ENCODE measurements around the gene GRIK3.

Gene GRIK3

DNA sequence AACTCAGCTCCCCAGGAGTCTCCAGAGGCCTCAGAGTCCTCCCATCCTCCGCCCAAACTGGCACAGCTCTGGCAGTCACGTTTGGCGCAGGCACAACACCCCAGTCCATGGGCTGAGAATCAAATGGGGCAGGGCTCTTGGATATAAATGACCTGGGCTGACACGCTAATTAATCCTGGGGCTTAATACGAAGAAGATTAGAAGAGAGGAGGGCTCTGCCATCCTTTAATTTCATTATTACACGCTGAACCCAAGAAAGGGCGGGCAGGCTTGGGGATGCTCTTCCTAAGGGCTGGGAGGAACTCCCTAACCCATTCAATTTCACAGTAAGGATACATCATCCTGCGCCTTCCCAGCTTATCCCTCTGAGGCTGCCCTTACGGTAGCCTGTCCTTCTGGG is 2.4 kb downstream of the GRIK3 start:
- peaks cover 79% of the 10 kb centered on the region for H3K27me3 ChIP-seq (ENCODE audit: insufficient read depth, insufficient read length)
- peaks cover 44% of the 10 kb centered on the region for H3K4me1 ChIP-seq (ENCODE audit: insufficient read depth, insufficient read length)
- no peaks in the 10 kb centered on the region for H3K9me3 ChIP-seq (ENCODE audit: insufficient read depth, low read length)
- peak overlapping the region; percentile 86 for H3K9ac ChIP-seq (ENCODE audit: insufficient read length, low read depth)
- DNase-seq (ENCODE audit: low read depth, low spot score), result no peak
- H3K36me3 ChIP-seq (ENCODE audit: insufficient read depth, insufficient read length, low read length), result no peaks in the 10 kb centered on the region
- no peak for TF ChIP-seq YY1 (IDR thresholded peaks at IDR 0.05; ENCODE audit: insufficient read depth, insufficient read length)
- TF ChIP-seq ZNF274 (IDR thresholded peaks at IDR 0.05; ENCODE audit: low read depth, low read length), result no peak
- no peak for TF ChIP-seq SUZ12 (IDR thresholded peaks at IDR 0.05; ENCODE audit: extremely low read depth, insufficient read depth, insufficient read length)
- no peak overlapping the region for H3K4me3 ChIP-seq (ENCODE audit: insufficient read length, low read depth)

DNA sequence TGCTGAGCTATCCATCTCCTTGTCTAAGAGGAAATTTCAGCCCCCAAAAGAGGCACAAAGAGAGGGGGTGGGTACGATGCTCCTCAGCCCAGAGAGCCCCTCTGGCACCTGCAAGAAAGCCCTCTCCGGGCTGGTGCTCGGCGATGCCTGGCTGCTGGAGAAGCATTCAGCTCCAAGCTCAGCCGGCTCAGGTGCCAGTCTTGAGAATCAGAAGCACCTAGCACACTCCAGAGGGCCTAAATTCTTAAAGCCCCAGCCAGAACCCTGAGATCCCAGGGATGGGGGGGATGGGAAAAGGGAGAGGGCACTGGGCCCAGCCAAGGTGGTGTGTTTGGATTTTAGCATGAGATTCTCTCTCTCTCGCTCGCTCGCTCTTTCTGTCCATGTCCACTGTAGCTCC is 2.9 kb downstream of the GRIK3 start:
- TF ChIP-seq ZNF274 (IDR thresholded peaks at IDR 0.05; ENCODE audit: low read depth, low read length) (no peak), YY1 (IDR thresholded peaks at IDR 0.05; ENCODE audit: insufficient read depth, insufficient read length) (no peak), SUZ12 (IDR thresholded peaks at IDR 0.05; ENCODE audit: extremely low read depth, insufficient read depth, insufficient read length) (no peak)
- H3K4me3 ChIP-seq (ENCODE audit: insufficient read length, low read depth), result no peak overlapping the region
- no peaks in the 10 kb centered on the region for H3K9me3 ChIP-seq (ENCODE audit: insufficient read depth, low read length)
- no peak overlapping the region for H3K9ac ChIP-seq (ENCODE audit: insufficient read length, low read depth)
- DNase-seq (ENCODE audit: low read depth, low spot score), result no peak
- H3K27me3 ChIP-seq (ENCODE audit: insufficient read depth, insufficient read length), result peaks cover 79% of the 10 kb centered on the region
- peaks cover 40% of the 10 kb centered on the region for H3K4me1 ChIP-seq (ENCODE audit: insufficient read depth, insufficient read length)
- no peaks in the 10 kb centered on the region for H3K36me3 ChIP-seq (ENCODE audit: insufficient read depth, insufficient read length, low read length)

DNA sequence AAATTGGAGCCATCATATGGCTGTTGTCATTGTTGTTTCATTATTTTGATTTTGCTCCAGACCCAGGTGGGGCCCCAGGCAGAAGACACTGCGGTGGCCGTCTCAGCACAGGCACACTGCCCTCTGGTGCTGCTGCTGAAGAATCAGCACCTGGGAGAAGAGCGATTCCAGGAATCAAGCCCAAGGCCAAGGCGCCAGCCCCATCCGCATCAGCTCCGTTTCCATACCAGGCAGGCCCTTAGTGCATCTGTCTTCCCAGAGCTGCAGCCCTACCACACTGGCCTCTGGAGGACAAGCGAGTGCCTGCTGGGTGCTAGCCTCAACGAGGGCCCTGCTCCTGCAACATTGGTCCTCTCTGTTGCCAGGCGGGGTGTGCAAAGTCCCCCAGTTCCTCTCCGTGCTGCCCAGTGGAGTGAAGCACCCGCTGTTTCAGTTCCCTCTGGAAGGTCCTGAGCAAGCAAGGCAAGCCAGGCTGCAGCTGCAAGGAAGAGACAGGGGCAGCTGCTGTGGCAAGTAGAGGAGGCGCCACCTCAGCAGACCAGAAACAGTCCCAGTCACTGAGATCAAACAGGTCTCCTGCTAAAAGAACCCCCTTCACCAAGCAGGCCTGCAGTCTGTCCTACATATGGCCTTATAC is 5.2 kb downstream of the GRIK3 start:
- Histone ChIP-seq H3K36me3 (ENCODE audit: insufficient read depth, insufficient read length, low read length) (no peaks in the 10 kb centered on the region), H3K4me1 (ENCODE audit: insufficient read depth, insufficient read length) (peaks cover 27% of the 10 kb centered on the region), H3K9ac (ENCODE audit: insufficient read length, low read depth) (peak overlapping the region; percentile 33), H3K27me3 (ENCODE audit: insufficient read depth, insufficient read length) (peaks cover 60% of the 10 kb centered on the region), H3K4me3 (ENCODE audit: insufficient read length, low read depth) (no peak overlapping the region), H3K9me3 (ENCODE audit: insufficient read depth, low read length) (no peaks in the 10 kb centered on the region)
- DNase-seq (ENCODE audit: low read depth, low spot score), result no peak
- TF ChIP-seq SUZ12 (IDR thresholded peaks at IDR 0.05; ENCODE audit: extremely low read depth, insufficient read depth, insufficient read length), result no peak
- no peak for TF ChIP-seq ZNF274 (IDR thresholded peaks at IDR 0.05; ENCODE audit: low read depth, low read length)
- no peak for TF ChIP-seq YY1 (IDR thresholded peaks at IDR 0.05; ENCODE audit: insufficient read depth, insufficient read length)

DNA sequence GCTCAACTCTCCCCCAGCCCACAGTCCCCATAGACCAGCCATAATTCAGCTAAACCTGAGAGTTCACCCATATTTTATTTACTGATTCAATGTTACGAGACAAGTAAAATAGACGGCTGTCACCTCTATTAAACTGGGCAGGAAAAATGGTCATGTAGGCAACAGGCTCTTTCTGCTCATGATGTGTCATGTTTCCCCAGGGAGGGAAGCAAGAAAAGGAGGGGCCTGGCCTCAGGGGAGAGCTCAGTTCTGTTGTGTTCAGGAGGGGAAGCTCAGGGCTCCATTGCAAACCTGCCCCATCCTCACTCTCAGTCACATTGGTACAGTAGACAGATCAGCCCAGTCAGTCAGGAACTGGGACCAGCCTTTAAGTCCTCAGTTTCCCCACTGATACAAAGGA is 12.8 kb downstream of the GRIK3 start:
- TF ChIP-seq ZNF274 (IDR thresholded peaks at IDR 0.05; ENCODE audit: low read depth, low read length) (no peak), SUZ12 (IDR thresholded peaks at IDR 0.05; ENCODE audit: extremely low read depth, insufficient read depth, insufficient read length) (no peak), YY1 (IDR thresholded peaks at IDR 0.05; ENCODE audit: insufficient read depth, insufficient read length) (no peak)
- H3K4me3 ChIP-seq (ENCODE audit: insufficient read length, low read depth), result no peak overlapping the region
- no peaks in the 10 kb centered on the region; the same call in 1 of the 2 replicates for H3K9me3 ChIP-seq (ENCODE audit: insufficient read depth, low read length)
- DNase-seq (ENCODE audit: low read depth, low spot score), result no peak
- H3K9ac ChIP-seq (ENCODE audit: insufficient read length, low read depth), result no peak overlapping the region
- no peaks in the 10 kb centered on the region for H3K4me1 ChIP-seq (ENCODE audit: insufficient read depth, insufficient read length)
- no peaks in the 10 kb centered on the region for H3K36me3 ChIP-seq (ENCODE audit: insufficient read depth, insufficient read length, low read length)
- H3K27me3 ChIP-seq (ENCODE audit: insufficient read depth, insufficient read length), result no peaks in the 10 kb centered on the region

DNA sequence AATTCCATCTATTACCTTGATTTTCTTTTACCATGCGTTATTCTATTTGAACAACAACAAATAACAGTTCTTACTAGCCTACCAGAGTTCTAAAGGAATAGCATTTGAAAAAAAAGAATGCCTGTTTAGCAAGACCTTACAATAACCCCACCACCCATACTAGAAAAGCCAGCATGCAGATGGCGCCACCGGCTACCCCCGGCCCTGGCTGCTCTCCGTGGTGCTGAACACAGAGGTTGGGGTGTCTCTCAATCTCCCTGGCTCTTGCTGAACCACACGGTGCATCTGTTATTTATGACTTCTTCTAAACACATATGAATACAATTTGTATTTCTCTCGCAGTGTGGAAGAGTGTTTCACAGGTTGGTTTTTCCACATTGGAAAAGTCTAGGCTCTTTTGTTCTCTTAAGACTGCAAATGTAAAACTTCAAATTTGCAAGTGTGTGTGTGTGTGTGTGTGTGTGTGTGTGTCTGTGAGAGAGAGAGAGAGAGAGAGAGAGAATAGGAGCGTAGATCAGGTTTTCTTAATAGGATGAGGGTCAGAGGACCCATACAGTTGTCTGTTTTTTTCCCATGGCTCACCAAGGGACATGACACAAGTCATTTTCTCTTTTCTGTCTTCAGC is 13.6 kb downstream of the GRIK3 start:
- Histone ChIP-seq H3K36me3 (ENCODE audit: insufficient read depth, insufficient read length, low read length) (no peaks in the 10 kb centered on the region), H3K27me3 (ENCODE audit: insufficient read depth, insufficient read length) (no peaks in the 10 kb centered on the region), H3K4me3 (ENCODE audit: insufficient read length, low read depth) (no peak overlapping the region), H3K9ac (ENCODE audit: insufficient read length, low read depth) (no peak overlapping the region), H3K9me3 (ENCODE audit: insufficient read depth, low read length) (no peaks in the 10 kb centered on the region; the same call in 1 of the 2 replicates), H3K4me1 (ENCODE audit: insufficient read depth, insufficient read length) (no peaks in the 10 kb centered on the region)
- DNase-seq (ENCODE audit: low read depth, low spot score), result peak; percentile 77
- TF ChIP-seq ZNF274 (IDR thresholded peaks at IDR 0.05; ENCODE audit: low read depth, low read length) (no peak), SUZ12 (IDR thresholded peaks at IDR 0.05; ENCODE audit: extremely low read depth, insufficient read depth, insufficient read length) (no peak), YY1 (IDR thresholded peaks at IDR 0.05; ENCODE audit: insufficient read depth, insufficient read length) (peak; percentile 22)

DNA sequence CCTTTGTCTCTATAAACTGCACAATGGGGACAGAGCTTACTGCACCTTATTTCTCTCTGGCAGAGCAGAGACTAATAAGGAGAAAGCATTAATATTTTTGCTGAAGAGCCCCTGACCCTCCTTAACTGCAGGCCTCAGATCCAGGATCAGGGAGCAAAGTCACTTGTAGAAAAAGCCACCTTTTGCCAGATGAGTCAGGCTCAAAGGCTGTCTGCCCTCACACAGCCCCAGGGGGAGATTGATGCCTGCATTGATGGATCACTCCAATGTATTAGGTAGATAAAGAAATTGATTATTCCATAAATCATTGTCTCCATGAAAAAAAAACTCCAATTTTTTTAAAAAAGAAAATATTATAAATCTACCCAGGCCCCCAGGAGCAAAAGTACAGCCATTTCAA is 15.8 kb downstream of the GRIK3 start:
- no peak for DNase-seq (ENCODE audit: low read depth, low spot score)
- Histone ChIP-seq H3K4me1 (ENCODE audit: insufficient read depth, insufficient read length) (no peaks in the 10 kb centered on the region), H3K4me3 (ENCODE audit: insufficient read length, low read depth) (no peak overlapping the region), H3K27me3 (ENCODE audit: insufficient read depth, insufficient read length) (no peaks in the 10 kb centered on the region), H3K9ac (ENCODE audit: insufficient read length, low read depth) (no peak overlapping the region), H3K9me3 (ENCODE audit: insufficient read depth, low read length) (no peaks in the 10 kb centered on the region; the same call in 1 of the 2 replicates), H3K36me3 (ENCODE audit: insufficient read depth, insufficient read length, low read length) (no peaks in the 10 kb centered on the region)
- TF ChIP-seq ZNF274 (IDR thresholded peaks at IDR 0.05; ENCODE audit: low read depth, low read length) (no peak), SUZ12 (IDR thresholded peaks at IDR 0.05; ENCODE audit: extremely low read depth, insufficient read depth, insufficient read length) (no peak), YY1 (IDR thresholded peaks at IDR 0.05; ENCODE audit: insufficient read depth, insufficient read length) (no peak)

DNA sequence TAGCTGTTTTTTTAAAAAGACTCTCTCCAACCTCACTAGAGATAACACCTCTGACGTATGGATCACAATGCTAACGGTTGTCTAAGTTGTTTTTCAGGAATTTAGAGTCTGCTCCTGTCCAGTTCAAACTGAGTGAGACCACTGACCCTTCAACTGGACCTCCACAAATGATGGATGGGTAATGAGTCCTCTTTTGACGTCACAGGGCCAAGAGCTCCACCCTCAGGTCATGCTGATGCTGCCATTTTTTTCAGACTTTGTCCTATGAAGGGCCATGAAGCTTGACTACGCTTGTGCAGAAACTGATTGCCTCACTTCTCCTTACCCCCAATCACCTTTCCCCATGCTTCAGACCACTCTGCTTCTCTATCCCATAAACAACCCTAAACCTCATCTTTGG is 16.6 kb downstream of the GRIK3 start:
- H3K4me1 ChIP-seq (ENCODE audit: insufficient read depth, insufficient read length), result no peaks in the 10 kb centered on the region

More for the DNA sequence above, 16.6 kb downstream of the GRIK3 start:
- H3K27me3 ChIP-seq (ENCODE audit: insufficient read depth, insufficient read length), result no peaks in the 10 kb centered on the region
- H3K9ac ChIP-seq (ENCODE audit: insufficient read length, low read depth), result no peak overlapping the region
- no peak overlapping the region for H3K4me3 ChIP-seq (ENCODE audit: insufficient read length, low read depth)
- TF ChIP-seq SUZ12 (IDR thresholded peaks at IDR 0.05; ENCODE audit: extremely low read depth, insufficient read depth, insufficient read length), result no peak
- no peak for TF ChIP-seq ZNF274 (IDR thresholded peaks at IDR 0.05; ENCODE audit: low read depth, low read length)
- TF ChIP-seq YY1 (IDR thresholded peaks at IDR 0.05; ENCODE audit: insufficient read depth, insufficient read length), result no peak
- H3K9me3 ChIP-seq (ENCODE audit: insufficient read depth, low read length), result no peaks in the 10 kb centered on the region; the same call in 1 of the 2 replicates
- H3K36me3 ChIP-seq (ENCODE audit: insufficient read depth, insufficient read length, low read length), result no peaks in the 10 kb centered on the region
- DNase-seq (ENCODE audit: low read depth, low spot score), result no peak

All from NT2/D1 (cell line).